Left cardiac atrium (tissue), 4 donors: ENCODE results near the gene MAP3K14. TPM values are rescaled to one million over a fixed set of nuclear protein-coding genes. Genes with fewer than 3 reads are reported as not detected.

Experiments used
- ATAC-seq, 2 donors: fragments of 200-7000 bp; cut with Tn5 transposase; one replicate each; pipeline ENCODE4 v1.9.1; 2020; ENCODE audit warnings: mild to moderate bottlenecking in 2 of 2, moderate library complexity in 2 of 2
- DNase-seq: peaks from one replicate; pipeline ENCODE4 v3.0.0-alpha.2; 2020
- intact Hi-C, 2 donors: fragments of 100-400 bp; cut with DNase I; formaldehyde crosslinking; loops; one replicate each; pipeline versions ENCODE4 v1.14.1 to v1.15.1; 2022 to 2023
- total RNA-seq, 2 donors: library from RNA; stranded (reverse); fragmentation: NEBNext Ultra II Directional; extraction: Animal tissue kit (Norgen Biotek cat#: 25700); gene quantifications; one replicate each; pipeline ENCODE4 v1.2.1, GENCODE V29; 2021
- donor health status: DM: no; HTN: yes; CAD: no.
- donor health status: DM: no; HTN: yes; CAD: no; lungs with severe emphysema.
- donor health status: DM: yes; HTN: yes; CAD: no.
- donor health status: Dilated cardiomyopathy.

MAP3K14 gene
- total RNA-seq, 2 donors from 2014 or later = 13.4 to 13.5 TPM

DNA sequence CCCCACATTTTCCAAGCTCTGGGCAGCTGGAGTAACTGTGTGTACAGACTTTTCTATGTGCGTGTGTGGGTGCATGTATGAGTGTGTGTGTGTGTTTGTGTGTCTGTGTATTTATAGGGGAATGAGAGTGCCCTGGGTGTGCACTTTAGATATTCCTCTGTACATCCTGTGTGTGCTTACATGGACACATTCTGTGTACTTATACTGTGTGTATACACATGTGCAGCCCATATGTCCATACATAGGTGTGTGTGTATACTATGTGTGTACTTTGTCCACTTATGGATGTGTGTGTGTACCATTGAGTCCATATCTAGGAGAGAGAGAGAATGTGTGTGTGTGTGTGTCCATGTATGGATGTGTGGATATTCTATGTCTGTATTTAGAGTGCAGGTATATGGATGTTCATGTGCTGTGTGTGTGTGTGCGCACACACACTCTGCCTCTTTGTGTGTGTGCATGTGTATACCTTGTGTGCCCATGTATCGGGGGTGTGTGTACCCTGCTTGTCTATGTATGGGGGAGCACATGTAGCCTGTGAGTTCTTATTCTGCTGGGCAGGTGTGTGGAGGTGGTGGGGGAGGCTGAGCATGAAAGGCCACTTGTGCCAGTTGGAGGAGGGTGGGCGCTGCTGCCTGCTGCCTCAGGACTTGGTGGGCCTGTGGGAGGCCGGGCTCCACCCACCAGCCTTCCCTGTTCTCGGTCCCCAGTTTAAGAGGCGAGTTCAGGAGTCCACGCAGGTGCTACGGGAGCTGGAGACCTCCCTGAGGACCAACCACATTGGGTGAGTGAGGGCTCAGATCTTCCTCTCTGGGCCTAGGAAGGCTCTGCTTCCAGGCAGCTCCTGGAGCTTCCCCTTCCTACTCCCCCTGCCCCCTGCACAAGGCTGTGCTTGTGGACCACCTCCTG is 84.1 kb downstream of the MAP3K14 start:
- no peak for ATAC-seq
- no peak for DNase-seq
- intact Hi-C loops = no loop called here

- intact Hi-C loops = no loop called here
- DNase-seq = no peak
- no peak for ATAC-seq
These were observed 85.2 kb downstream of the MAP3K14 start for GRCh38 chr17:45231481-45232116.

GRCh38 chr17:45230787-45231480 is 85.9 kb downstream of the MAP3K14 start:
- no peak for DNase-seq
- ATAC-seq = no peak
- intact Hi-C loops = no loop called here

- no peak for ATAC-seq
- intact Hi-C loops = no loop called here
- DNase-seq = no peak
These were observed 86.4 kb downstream of the MAP3K14 start for GRCh38 chr17:45230410-45230786.

GRCh38 chr17:45229681-45230409 is 87.0 kb downstream of the MAP3K14 start:
- DNase-seq = no peak
- intact Hi-C loops = no loop called here
- no peak for ATAC-seq

GRCh38 chr17:45228763-45229539 is 87.9 kb downstream of the MAP3K14 start:
- intact Hi-C loops = no loop called here
- peak; percentile 80 to 81 for ATAC-seq
- peak; percentile 88 for DNase-seq

- DNase-seq = no peak
- intact Hi-C loops = no loop called here
These were observed 88.7 kb downstream of the MAP3K14 start for GRCh38 chr17:45227926-45228762.

DNA sequence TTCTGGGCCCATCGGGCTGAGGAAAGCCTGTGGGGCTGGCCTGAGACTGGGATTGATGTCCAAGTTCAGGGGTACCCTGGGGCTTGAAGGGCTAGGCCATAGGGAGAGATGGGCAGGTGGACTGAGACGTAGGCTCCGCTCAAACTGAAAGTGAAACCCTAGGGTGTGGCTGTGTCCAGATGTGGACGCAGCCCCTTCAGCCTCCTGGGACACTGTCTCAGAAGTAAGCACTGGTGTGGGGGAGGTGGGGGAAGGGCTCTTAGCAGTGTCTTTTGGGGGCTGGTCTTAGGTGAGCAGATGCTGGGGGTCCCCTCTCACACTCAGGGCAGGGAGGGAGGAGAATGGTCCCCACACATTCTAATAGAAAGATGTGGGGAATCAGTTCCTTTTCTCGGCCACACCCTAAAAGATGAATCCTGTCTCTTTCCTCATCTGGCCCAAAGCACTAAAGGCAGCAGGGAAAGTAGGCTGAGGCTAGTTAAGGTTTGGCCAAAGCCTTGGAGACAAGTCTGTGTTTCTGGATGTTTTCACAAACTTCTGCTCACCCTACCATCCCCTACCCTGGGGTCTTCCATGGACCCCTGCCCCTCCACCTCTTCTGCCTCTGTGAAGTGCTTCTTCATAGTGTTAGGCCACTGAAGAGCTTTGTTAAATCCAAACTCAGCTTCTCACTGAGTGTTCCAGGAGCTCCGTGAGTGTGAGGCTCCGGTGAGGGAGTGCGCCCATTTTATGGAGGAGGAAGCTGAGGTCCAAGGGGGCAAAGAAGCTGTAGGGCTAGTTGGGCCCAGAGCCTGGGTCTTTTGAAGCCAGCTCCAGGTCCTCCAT is 89.5 kb downstream of the MAP3K14 start:
- intact Hi-C loops = no loop called here
- DNase-seq (no peak), ATAC-seq (no peak)

More at GRCh38 chr17:45227926-45228762, 88.7 kb downstream of the MAP3K14 start:
- no peak for ATAC-seq

GRCh38 chr17:45226576-45226975 is 90.2 kb downstream of the MAP3K14 start:
- intact Hi-C loops = no loop called here
- ATAC-seq (no peak), DNase-seq (no peak)

GRCh38 chr17:45225964-45226530 is 90.8 kb downstream of the MAP3K14 start:
- peak; percentile 83 for DNase-seq
- ATAC-seq = peak; percentile 35 to 54
- intact Hi-C loops = no loop called here

GRCh38 chr17:45225051-45225700 is 91.6 kb downstream of the MAP3K14 start:
- ATAC-seq (no peak), DNase-seq (no peak)
- intact Hi-C loops = no loop called here

- ATAC-seq (no peak), DNase-seq (no peak)
- intact Hi-C loops = no loop called here
These were observed 92.2 kb downstream of the MAP3K14 start for GRCh38 chr17:45224671-45225050.

- intact Hi-C loops = no loop called here
- ATAC-seq = no peak
- no peak for DNase-seq
These were observed 93.0 kb downstream of the MAP3K14 start for GRCh38 chr17:45223539-45224528.

- ATAC-seq = no peak
- DNase-seq = no peak
- intact Hi-C loops = no loop called here
These were observed 93.8 kb downstream of the MAP3K14 start for GRCh38 chr17:45222996-45223538.
